HG03342 (cell line): ENCODE data around the gene GHDC.

ENCODE experiments used
- ATAC-seq: cut with Tn5 transposase; IDR thresholded peaks from one replicate; pipeline ENCODE4 v1.9.1; 2021; ENCODE audit warnings: mild to moderate bottlenecking, moderate library complexity; ENCODE audit not compliant: unreplicated experiment

GHDC gene

DNA sequence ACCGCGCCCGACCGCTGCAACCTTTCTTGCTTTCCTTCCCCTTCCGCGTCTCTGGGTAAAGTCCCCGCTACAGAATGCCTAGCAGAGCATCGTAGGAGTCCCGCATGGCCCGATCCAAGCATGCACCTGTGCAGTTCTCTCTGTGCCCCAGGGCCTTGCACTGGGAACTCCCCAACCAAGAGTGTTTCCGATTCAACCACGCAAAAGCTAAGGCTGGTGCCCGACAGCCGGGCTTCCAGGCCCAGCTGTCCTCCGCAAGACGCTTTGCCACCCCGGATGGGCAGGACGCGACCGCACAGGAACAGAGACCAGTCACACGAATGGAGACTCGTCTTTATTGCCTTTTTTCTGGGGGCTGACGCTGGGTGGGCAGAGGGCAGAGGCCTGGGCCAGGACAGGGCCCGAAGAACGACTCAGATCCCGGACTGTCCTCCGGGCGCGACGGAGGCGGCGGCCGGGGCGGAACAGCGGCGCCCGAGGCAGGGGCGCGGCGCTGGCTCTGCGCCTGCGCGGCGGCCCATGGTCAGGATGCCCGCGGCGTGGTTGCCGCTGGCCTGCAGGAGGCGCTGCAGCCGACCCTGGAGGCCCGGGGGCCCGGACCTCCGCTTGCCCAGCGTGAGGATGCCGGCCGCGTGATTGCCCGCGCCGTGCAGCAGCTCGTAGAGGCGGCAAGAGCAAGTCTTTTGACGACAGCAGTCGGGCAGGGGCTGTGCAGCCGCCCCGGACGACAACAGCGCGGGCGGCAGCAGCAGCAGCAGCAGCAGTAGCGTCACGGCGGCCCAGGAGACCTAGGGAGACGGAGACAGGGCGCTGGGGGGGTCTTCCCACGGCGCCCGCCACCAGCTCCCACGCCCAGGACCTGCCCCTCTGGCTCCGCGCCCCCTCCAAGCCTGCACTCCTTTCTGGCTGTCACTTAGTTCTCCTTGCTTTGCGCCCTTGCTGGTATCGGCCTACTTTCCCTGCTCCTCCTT is 10.3 kb downstream of the GHDC start:
- peak; percentile 56 for ATAC-seq

DNA sequence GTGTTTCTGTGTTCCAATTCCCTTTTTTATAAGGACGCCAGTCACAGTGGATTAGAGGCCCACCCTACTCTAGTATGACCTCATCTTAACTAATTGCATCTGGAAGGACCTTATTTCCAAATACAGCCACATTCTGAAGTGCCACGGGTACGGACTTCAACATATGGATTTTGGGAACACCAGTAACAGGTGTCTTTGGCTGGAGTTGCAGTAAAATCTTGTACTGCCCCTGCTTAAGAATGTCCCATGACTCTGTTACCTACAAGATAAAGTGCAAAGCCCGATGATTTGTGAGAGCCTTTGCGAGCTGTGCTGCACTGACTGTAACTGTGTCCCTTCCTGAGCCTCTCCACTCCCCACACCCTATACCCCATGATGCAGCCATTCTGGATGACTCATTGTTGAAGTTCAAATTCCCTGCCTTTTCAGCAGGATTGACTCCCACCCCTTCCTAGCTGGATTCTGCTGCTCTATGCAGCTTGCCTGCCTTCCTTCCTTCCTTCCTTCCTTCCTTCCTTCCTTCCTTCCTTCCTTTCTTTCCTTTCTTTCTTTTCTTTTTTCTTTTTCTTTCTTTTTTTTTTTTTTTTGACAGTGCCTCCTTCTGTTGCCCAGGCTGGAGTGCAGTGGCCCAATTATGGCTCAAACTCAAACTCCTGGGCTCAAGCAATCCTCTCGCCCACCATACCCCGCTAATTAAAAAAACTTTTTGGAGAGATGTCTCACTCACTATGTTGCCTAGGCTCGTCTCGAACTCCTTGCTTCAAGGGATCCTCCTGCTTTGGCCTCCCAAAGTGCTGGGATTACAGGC is 11.2 kb downstream of the GHDC start:
- ATAC-seq = no peak

DNA sequence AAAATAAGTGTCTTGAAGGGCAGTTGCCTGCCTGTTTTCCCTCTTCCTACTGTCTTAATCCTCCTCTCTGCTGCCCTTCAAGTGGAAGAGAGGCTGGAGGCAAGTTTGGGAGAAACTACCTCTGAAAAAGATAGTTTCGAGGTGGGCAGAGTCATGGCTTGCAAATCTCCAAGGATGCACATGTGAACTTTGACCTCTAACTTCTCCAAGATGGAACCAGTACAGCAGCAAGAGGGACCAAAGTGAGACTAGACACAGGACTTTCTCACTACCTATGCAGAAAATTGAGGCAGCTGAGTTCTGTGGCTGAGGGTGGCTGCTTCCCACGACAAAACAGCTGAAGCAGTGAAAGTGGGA is 12.5 kb downstream of the GHDC start:
- no peak for ATAC-seq

DNA sequence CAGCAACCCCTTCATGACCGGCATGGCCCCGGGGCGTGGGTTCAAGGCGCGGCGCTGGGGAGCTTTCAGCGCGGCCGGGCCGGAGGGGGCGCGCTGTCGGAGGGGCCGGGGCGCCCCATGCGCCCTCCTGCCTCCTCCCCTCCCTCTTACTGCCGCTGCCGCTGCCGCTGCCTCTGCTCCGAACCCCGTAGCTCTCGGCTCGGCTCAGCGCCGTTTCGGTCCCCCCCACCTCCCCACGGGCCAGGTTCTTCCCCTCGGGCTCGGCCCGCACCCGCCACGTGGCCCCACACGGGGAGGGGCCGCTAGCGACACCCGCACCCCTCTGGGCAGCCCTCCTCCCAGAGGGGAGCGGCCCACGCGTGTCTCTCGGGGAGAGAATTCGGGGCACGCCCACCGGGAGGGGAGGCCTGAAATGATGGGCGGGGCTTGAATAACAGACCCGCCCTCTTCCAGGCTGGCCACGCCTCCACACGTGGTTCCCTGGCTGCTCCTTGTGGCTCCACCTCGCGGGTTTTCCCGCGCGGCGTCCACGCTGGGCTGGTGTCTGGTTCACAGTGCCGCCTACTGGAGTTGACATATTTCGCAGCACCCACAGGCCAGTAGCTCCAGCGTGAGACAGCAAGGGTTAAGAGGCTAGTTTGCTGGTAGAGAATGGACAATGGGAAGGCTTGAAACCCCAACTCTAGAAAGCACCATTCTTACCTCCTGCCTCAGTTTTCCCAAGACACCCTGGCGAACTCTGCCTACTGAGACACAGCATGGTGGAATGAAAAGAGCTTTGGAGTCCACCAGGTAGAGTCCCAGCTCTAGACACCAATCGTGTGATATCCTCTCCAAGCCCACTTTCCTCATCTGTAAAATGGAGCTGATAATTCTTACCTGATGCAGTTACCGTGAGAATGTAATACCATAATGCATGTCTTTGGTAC is 13.1 kb downstream of the GHDC start, which contains the start of gene KCNH4:
Gene KCNH4, minus strand, starts transcription at position 221 of the 929 bp plus-strand sequence. Its CDS starts 197 bp downstream, at position 24.
- peak; percentile 47 for ATAC-seq

DNA sequence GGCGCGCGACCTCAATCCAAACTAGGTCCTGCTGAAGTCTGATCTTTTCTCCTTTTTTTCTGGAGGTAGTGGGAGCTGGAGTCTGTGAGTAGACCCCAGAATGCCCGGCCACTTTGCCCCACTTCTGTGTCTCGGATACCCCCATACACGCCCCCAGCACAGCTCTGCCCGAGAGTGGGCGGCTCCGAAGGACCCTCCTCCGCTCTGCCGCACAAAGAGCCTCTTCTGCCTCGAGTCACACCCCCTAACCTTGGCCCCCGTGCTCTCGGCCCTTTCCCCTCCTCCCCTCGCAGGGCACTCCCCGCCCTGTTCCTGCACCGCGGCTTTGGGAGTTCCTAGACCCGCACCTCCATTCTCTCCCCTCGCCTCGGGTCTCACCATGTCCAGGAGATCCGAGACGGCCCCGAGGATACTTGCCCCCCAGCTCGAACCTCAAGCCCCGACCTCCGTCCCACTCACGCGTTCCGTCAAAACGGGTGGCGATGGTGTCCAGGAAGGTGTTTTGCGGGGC is 13.8 kb downstream of the GHDC start:
- no peak for ATAC-seq

DNA sequence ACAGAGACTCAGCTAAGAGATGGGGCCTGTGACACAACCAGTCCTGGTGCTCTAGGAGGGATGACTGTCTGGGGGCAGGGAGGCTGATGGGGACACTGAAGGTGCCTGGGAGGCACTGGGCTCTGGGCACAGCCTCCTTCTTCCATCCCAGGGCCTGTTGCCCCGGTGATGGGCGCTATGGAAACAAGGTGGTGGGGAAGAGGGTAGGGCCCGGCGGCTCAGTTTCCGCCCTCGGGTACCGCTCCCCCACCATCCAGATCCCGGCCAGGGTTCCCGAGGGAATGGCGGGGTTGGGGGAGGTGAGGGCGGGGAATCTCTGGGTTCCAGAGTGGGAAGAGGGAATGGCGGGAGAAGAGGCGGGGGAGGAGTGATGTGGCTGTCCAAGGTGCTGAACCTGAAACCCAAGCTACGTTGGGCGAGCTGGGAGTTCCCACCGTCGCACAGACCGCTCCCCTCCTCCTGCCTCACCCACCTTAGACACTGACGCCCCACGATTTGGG is 14.3 kb downstream of the GHDC start:
- ATAC-seq = no peak

DNA sequence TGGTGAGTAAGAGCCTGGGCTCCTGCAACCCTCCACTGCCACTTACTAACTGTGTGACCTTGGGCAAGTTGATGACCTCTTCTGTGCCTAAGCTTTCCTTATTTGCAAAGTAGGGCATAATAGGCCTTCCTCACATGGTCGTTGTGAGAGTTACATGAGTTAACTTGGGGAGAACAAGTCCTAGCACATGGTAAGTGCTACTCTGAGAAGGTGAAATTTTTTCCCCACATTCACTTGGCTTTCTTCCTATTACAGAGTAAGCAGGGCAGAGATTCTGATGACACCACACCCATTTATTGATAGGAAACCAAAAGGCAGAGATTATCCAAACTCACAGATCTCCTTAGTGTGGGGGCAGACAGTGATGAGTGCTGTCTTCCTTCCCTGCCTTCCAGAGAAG is 15.0 kb downstream of the GHDC start:
- ATAC-seq = no peak

DNA sequence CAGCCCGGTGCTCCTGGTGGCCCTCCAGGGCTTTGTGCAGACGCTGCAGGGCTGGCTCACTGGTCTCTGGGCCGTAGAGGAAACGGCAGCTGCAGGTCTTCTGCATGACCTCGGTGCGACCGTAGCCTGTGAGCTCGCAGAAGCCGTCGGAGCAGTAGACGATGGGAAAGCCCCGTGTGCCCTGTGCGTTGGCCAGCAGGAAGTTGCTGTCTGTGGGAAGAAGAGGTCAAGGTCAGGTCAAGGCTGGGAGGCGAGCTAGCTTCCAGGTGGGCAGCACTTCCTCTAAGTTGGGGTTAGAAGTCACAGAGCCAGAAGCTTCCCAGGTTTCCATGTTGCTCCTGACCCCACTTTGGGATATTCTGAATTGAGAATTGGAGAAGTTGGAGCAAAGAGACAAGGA is 15.5 kb downstream of the GHDC start:
- ATAC-seq = no peak

DNA sequence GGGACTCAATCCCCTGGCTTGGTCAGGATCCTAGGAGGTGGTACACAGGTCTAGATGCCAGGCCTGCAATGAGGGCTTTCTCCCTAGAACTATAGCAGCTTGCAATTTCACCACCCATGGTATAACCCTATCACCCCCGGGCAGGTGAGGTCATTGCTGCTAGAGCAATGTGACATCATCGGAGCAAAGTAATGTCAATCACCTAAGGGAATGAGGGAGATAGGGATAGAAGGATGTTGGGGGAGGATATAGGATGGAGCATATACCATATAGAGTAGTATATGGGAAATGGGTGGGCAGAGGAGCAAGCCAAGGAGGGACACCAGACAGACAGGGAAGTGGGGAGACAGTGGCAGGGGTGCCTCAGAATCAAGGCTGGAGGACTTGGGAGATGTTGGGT is 16.6 kb downstream of the GHDC start:
- no peak for ATAC-seq

DNA sequence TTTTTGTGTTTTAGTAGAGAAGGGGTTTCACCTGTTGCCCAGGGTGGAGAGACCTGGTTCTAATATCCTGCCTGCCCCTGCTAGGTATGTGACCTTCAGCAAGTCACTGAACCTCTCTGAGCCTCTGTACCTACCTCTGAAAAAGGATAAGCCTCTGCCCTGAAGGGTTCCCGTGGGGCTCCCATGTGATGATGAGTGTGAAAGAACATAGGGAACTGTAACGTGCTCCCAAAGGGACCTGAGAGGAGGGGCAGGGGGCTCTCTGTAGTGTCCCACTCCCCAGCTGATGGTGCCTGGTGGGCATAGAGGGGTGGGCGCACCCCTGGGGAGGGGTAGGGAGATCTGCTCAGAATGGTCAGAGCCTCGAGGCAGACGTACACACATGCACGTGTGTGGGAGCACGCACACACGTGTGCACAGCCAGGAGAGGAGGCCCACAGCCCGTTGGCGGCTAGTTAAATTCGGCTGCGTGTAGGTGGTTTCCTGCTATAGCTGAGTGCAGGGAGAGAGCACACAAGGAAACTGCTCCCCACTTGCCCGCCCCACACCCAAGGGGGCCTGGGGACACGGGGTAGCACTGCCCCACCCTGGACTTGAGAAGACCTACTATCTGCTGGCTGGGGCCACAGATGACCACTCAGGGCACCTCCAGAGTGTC is 20.0 kb downstream of the GHDC start:
- no peak for ATAC-seq

DNA sequence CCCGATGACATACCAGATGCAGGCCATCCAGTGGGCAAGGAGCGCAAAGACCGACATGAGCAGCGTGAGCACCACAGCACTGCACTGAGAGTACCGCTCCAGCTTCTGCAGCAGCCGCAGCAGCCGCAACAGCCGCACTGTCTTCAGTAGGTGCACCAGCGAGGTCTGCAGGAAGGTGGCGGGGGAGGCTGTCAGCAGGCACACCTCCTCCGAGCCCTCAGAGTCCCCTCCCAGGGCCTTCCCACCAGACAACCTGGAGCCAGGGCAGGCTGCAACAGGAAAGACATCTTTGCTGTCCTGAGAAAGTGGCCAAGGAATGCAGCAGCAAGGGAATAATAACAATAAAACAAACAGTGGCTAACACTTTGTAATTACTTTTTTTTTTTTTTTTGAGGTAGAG is 22.5 kb downstream of the GHDC start:
- no peak for ATAC-seq

DNA sequence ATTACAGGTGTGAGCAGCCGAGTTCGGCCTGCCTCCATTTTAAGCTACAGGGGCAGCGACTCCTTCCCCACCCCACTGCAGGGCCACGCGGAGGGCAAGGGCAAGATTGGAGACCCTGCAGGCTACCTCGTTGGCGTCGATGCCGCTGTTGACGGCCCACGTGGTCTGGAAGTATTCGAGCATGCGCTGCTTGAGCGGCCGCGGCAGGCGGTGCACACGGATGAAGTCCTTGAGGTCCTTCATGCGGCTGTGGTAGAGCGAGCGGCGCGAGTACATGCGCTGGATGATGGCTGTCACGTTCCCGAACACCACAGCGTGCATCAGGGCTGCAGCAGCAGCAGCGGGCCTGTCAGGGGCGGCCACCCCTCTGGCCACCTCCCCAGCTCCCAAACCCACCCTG is 24.9 kb downstream of the GHDC start:
- no peak for ATAC-seq

DNA sequence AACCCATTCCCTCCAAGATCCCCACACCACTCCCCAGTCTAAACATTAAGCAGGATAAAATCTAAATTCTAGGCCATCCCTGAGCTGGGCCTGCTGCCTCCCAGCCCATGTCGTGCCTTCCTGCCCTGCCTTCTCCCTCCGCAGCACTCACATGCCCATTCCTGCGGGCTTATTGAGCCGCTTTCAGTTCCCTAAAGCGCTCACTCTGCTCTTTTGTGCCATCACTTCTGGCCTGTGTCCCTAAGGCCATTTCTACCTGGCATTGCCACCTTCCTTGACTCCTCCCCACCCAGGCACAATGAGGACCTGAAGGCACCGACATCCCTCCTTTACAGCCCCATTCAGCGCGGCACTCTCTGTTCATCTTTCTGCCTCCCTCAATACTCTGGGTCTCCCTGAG is 26.5 kb downstream of the GHDC start:
- ATAC-seq = no peak

DNA sequence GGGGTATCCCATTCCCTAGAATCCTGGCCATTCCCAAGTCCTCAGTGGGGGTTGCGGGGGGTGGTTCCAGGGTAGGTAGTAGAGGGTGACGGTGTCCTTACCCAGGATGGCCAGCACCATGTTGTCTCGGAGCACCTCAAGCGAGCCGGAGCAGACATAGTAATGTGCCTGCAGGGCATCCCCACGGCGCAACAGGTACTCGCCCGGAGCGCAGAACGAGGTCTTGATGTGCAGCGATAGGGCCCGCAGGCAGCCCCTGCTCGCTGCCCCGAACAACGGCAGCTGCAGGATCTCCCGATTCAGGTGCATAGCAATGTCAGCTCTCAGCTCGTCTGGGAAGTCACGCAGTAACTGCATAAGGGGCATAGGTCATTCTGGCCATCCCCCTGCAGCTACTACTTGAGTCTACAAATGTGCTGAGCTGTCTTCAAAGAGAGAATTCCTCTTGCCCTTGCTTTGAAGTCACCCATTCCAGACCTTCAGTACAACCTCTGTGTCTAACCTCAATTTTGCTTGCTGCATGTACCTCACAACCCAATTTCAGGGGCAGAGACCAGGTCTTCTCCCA is 28.0 kb downstream of the GHDC start:
- no peak for ATAC-seq

DNA sequence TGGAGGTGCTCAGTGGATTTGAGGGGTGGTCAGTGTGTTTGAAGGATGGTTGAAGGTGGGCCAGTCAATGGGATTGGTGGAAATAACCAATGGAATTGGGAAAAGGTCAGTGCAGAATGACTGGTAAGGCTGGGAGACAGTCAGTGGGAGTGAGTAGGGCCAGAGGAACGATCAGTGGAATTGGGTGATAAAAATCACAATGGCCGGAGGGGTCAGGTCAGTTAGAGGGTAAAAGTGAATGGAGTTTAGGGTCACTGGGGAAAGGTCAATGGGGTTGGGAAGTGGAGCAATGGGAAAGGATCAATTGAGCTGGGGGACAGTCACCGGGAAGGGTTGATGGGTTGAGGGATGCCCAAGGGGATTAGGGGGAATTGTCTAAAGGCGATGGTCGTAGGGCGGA is 28.5 kb downstream of the GHDC start:
- no peak for ATAC-seq

DNA sequence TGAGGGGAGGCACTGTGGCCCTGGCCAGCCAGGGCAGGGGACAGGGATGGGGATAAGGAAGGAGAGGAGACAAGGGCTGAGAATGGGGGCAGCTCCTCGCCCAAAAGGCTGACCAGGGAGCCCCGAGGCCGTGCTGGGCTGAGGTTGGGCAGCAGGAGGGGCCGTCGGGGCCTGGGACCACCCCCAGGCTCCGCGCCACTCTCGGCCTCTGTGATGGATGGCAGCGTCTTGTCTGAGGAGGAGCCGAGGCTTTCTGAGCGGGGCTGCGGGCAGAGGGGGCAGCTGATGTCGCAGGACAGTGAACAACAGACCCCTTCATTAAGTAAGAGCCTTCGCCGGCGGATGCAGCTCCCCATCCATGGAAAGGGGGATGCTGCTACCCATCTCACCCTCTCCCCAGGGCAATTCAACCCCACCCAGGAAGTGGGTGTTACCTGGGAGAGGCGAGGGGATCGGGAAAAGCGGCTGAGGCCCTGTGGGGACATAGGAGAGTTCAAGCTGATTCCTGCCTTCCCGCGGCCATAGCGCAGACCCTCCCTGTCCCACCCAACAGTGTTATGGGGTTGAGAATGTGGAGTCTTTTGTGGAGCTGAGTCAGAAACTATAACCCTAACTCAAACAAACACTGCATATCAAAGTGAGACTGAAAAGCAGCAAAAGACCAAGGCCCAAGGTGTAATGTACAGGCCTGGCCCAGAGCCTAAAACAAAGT is 30.4 kb downstream of the GHDC start:
- no peak for ATAC-seq

DNA sequence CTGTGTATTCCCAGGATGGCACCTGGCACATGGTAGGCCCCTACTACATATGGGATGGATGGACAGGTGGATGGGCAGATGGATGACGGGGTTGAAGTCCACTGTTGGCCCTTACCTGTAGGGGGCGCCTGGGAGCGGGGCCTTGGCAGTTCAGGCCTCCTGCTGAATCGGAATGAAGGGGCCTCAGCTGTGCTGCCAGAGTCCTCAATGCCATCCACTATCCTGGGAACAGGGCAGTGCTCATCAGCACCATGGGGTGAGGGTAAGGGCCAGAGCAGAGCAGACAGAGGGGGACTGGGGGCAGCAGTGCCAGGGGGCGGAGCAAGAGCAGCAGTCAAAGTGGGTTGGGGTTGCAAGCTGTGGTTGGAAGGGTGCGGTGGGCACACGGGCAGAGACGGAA is 31.2 kb downstream of the GHDC start:
- no peak for ATAC-seq

DNA sequence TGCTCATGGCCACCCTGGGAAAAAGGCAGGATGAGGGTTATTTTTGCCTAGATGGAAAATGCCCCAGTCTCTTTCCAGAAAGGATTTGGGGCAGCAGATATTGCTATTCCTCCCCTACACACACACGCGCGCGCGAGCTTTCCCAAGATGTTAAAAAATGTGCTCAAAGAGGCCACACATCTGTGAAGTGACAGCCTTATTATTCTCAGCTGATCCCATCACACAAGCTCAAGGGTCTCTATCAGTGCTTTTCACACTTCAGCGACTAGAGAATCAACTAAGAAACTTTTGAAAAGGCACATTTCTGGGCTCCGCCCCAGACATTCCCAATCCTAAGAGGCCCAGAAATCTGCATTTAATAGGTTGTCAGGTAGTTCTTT is 33.8 kb downstream of the GHDC start:
- ATAC-seq = no peak
